GM23338 (cell line): ENCODE data around the gene SEMA6B.

Experiments used
- CREB1 ChIP-seq: fragments of 250-450 bp; sonication (Bioruptor Pico); IDR thresholded peaks from 2 replicates; pipeline ENCODE4 v1.5.0; 2020; ENCODE audit warnings: low read depth, mild to moderate bottlenecking, moderate library complexity
- CTCF ChIP-seq, 2 experiments: fragments of 200-600 bp in 1 of 2; sonication (generic) in 1 of 2; conservative IDR thresholded peaks; 2 replicates each; pipeline versions ENCODE4 v1.5.1 to v1.6.1; 2016 to 2017; ENCODE audit warnings: antibody characterized with exemption in 2 of 2, low read depth in 2 of 2, mild to moderate bottlenecking in 2 of 2, moderate library complexity in 1 of 2
- ETS1 ChIP-seq: IDR thresholded peaks from 2 replicates; pipeline ENCODE4 v1.6.1; 2016; ENCODE audit warnings: antibody characterized with exemption
- EZH2 ChIP-seq: fragments of 200-600 bp; sonication (generic); IDR thresholded peaks from one replicate; pipeline ENCODE4 v1.8.0; 2017; ENCODE audit warnings: antibody characterized with exemption, mild to moderate bottlenecking, low read depth; ENCODE audit not compliant: unreplicated experiment
- EZH2phosphoT487 ChIP-seq: fragments of 200-600 bp; sonication (generic); IDR thresholded peaks from one replicate; pipeline ENCODE4 v1.8.1; 2018; ENCODE audit warnings: antibody characterized with exemption; ENCODE audit not compliant: unreplicated experiment
- JUNB ChIP-seq: IDR thresholded peaks from one replicate; pipeline ENCODE4 v1.6.1; 2016; ENCODE audit warnings: antibody characterized with exemption; ENCODE audit not compliant: unreplicated experiment
- NANOG ChIP-seq: IDR thresholded peaks from 2 replicates; pipeline ENCODE4 v1.6.1; 2016; ENCODE audit warnings: antibody characterized with exemption, borderline replicate concordance
- POLR2AphosphoS5 ChIP-seq: IDR thresholded peaks from 2 replicates; pipeline ENCODE4 v1.6.1; 2016; ENCODE audit warnings: antibody characterized with exemption, low read depth
- REST ChIP-seq: IDR thresholded peaks from one replicate; pipeline ENCODE4 v1.6.1; 2018; ENCODE audit warnings: antibody characterized with exemption; ENCODE audit not compliant: unreplicated experiment
- STAT1 ChIP-seq: IDR thresholded peaks from one replicate; pipeline ENCODE4 v1.6.1; 2016; ENCODE audit warnings: antibody characterized with exemption; ENCODE audit not compliant: unreplicated experiment
- ZNF114 ChIP-seq: fragments of 250-450 bp; sonication (Bioruptor Pico); IDR thresholded peaks from 2 replicates; pipeline ENCODE4 v1.5.0; 2020; ENCODE audit warnings: mild to moderate bottlenecking, moderate library complexity
- ZNF331 ChIP-seq: fragments of 250-450 bp; sonication (Bioruptor Pico); IDR thresholded peaks from 2 replicates; pipeline ENCODE4 v1.5.0; 2020; ENCODE audit warnings: low read depth, mild to moderate bottlenecking, moderate library complexity
- ZNF462 ChIP-seq: fragments of 250-450 bp; sonication (Bioruptor Pico); IDR thresholded peaks from 2 replicates; pipeline ENCODE4 v1.5.0; 2020; ENCODE audit warnings: mild to moderate bottlenecking, moderate library complexity

GRCh38 chr19:4553092-4553695 is 6.3 kb downstream of the SEMA6B start:
- TF ChIP-seq CTCF (conservative IDR thresholded peaks at IDR 0.05; ENCODE audit: low read depth in 2 of 2) (no peak), CREB1 (CRISPR knock-in tag) (no peak), ZNF114 (CRISPR knock-in tag) (no peak), NANOG (no peak), EZH2phosphoT487 (no peak), REST (no peak), POLR2AphosphoS5 (no peak), EZH2 (no peak), JUNB (no peak), ZNF331 (CRISPR knock-in tag) (no peak), STAT1 (no peak), ETS1 (no peak), ZNF462 (CRISPR knock-in tag) (no peak)
